Transverse colon (tissue), 3 donors: ENCODE data around the gene AGTR1.
"Not testable (repeated sequence)": the region's sequence is repeated elsewhere in the genome, so short reads cannot be mapped to it uniquely, and the experiment has no call there.

Experiments used
- CTCF ChIP-seq, 5 experiments: fragments of 200-600 bp in 3 of 5; fragments of 450-650 bp in 2 of 5; sonication (generic) in 3 of 5; IDR thresholded peaks; 1 replicate in 2 of 5; 2 replicates in 3 of 5; pipeline ENCODE4 v1.5.1; 2016 to 2017; ENCODE audit warnings: antibody characterized with exemption in 5 of 5, inconsistent platforms in 3 of 5, mild to moderate bottlenecking in 2 of 5, moderate library complexity in 1 of 5
- POLR2A ChIP-seq: fragments of 450-650 bp; IDR thresholded peaks from one replicate; pipeline ENCODE4 v1.6.1; 2016; ENCODE audit warnings: antibody characterized with exemption, mild to moderate bottlenecking, moderate library complexity

GRCh38 chr3:148785026-148785425 lies 87.3 kb downstream of the AGTR1 start:
- TF ChIP-seq POLR2A; CTCF (IDR thresholded peaks at IDR 0.05): not testable (repeated sequence)
